Ishikawa (cell line): ENCODE measurements around the gene MCF2L.

Experiments
- CEBPB ChIP-seq: IDR thresholded peaks from 2 replicates; pipeline ENCODE4 v1.6.1; 2012
- CREB1 ChIP-seq: IDR thresholded peaks from 2 replicates; pipeline ENCODE4 v1.6.1; 2012; ENCODE audit warnings: low read depth
- EGR1 ChIP-seq: IDR thresholded peaks from 2 replicates; pipeline ENCODE4 v1.6.1; 2012
- EP300 ChIP-seq: IDR thresholded peaks from 2 replicates; pipeline ENCODE4 v1.6.1; 2012; ENCODE audit warnings: borderline replicate concordance
- FOXM1 ChIP-seq: IDR thresholded peaks from 2 replicates; pipeline ENCODE4 v1.6.1; 2012; ENCODE audit warnings: low read depth, borderline replicate concordance
- NFIC ChIP-seq: IDR thresholded peaks from 2 replicates; pipeline ENCODE4 v1.6.1; 2012
- RAD21 ChIP-seq: IDR thresholded peaks from 2 replicates; pipeline ENCODE4 v1.6.1; 2012; ENCODE audit warnings: low read depth
- TAF1 ChIP-seq: IDR thresholded peaks from 2 replicates; pipeline ENCODE4 v1.6.1; 2012; ENCODE audit warnings: low read depth, mild to moderate bottlenecking
- TCF12 ChIP-seq: IDR thresholded peaks from 2 replicates; pipeline ENCODE4 v1.6.1; 2012; ENCODE audit warnings: low read depth
- TEAD4 ChIP-seq: IDR thresholded peaks from 2 replicates; pipeline ENCODE4 v1.6.1; 2012
- YY1 ChIP-seq: IDR thresholded peaks from 2 replicates; pipeline ENCODE4 v1.6.1; 2012; ENCODE audit warnings: low read depth
- ZBTB7A ChIP-seq: IDR thresholded peaks from 2 replicates; pipeline ENCODE4 v1.6.1; 2012; ENCODE audit warnings: low read depth
- TF ChIP-seq, protein P1 (sequence below): IDR thresholded peaks from 2 replicates; pipeline ENCODE4 v1.6.1; 2012; ENCODE audit warnings: low read depth, mild to moderate bottlenecking
- TF ChIP-seq, protein P2 (sequence below): IDR thresholded peaks from 2 replicates; pipeline ENCODE4 v1.6.1; 2012
- TF ChIP-seq, protein P3 (sequence below): IDR thresholded peaks from 2 replicates; pipeline ENCODE4 v1.6.1; 2012

Gene MCF2L

DNA sequence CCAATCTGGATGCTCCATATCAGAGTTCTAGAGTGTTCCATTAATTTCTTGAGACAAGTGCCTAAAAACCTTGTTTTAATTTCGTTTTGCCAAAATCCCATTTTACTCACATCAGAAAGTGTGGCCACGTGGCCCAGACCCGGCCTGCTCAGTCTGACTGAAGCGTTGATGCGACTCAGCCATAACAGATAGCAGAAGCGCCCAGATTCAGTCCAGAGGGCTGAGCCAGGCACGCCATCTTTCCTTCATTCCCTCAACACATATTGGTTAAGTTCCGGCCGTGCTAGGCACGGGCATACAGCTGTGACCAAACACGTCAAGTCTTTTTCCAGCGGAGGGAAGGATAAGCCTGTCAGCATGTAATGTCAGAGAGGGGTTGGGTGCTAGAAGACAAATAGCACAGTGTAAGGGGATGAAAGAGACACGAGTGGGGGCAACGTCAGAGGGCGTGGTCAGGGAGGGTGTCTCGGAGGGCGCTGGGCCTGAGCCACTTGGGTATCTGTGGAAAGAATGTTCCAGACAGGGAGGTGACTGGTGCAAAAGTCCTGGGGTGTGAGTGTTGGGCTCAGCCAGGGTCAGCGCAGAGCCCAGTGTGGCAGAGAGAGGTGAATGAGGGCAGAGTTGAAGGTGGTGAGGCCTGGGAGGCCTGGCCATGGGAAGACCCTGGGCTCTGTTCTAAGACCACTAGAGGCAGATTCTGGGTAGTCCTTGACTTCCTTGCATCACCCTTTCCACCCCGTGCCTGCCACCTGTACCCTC lies 156.7 kb downstream of the MCF2L start:
- no peak for TF ChIP-seq FOXM1
- TF ChIP-seq TCF12, result no peak
- TF ChIP-seq CEBPB, result no peak
- TF ChIP-seq YY1, result no peak
- TF ChIP-seq CREB1, result no peak
- TF ChIP-seq EGR1, result no peak
- no peak for TF ChIP-seq ZBTB7A
- no peak for TF ChIP-seq NFIC

DNA sequence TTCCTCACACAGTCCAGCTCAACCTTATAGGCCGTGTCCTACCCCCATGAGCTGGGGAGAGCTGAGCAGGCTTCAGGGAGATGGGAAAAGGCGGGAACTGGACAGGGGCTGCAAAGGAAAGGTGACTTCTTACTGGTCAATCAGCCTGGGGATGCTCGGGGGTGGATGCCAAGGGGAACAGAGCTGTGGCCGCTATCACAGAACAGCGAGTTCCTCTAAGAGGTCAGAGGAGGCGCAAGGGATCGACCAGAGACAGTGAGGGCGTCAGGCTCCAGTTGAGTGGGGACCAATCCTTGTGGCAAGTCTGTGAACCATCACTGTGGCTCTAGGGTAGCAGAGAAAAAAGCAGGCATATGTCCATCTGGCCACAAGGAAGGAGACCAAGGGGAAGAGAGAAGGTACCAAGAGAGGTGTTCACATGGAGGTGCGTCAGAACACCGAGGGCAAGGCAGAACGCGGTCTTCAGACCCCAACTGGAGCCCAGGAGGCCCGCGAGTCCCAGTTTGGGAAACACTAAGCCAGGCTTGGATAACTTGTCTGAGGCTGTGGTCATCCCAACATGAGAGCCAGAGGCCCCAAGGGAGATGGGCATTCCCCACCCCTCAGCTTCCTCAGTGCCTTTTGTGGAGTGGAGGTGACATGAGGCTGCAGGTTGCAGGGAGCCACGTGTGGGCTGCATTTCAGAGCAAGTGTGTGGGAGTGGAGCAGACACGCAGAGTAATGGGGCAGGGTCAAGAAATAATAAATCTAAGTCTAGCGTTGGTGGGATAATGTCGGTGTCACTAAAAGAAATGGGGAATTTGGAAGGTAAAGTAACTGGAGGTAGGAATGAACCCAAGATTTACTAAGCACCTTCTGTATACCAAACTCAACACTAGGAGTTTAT lies 157.5 kb downstream of the MCF2L start:
- TF ChIP-seq, protein P1, sequence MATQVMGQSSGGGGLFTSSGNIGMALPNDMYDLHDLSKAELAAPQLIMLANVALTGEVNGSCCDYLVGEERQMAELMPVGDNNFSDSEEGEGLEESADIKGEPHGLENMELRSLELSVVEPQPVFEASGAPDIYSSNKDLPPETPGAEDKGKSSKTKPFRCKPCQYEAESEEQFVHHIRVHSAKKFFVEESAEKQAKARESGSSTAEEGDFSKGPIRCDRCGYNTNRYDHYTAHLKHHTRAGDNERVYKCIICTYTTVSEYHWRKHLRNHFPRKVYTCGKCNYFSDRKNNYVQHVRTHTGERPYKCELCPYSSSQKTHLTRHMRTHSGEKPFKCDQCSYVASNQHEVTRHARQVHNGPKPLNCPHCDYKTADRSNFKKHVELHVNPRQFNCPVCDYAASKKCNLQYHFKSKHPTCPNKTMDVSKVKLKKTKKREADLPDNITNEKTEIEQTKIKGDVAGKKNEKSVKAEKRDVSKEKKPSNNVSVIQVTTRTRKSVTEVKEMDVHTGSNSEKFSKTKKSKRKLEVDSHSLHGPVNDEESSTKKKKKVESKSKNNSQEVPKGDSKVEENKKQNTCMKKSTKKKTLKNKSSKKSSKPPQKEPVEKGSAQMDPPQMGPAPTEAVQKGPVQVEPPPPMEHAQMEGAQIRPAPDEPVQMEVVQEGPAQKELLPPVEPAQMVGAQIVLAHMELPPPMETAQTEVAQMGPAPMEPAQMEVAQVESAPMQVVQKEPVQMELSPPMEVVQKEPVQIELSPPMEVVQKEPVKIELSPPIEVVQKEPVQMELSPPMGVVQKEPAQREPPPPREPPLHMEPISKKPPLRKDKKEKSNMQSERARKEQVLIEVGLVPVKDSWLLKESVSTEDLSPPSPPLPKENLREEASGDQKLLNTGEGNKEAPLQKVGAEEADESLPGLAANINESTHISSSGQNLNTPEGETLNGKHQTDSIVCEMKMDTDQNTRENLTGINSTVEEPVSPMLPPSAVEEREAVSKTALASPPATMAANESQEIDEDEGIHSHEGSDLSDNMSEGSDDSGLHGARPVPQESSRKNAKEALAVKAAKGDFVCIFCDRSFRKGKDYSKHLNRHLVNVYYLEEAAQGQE, result no peak
- TF ChIP-seq EP300 (no peak), CREB1 (no peak), TEAD4 (no peak), ZBTB7A (no peak), YY1 (no peak), EGR1 (no peak), TAF1 (no peak), CEBPB (no peak), FOXM1 (no peak), NFIC (no peak), RAD21 (no peak), TCF12 (no peak)
- TF ChIP-seq, protein P2, sequence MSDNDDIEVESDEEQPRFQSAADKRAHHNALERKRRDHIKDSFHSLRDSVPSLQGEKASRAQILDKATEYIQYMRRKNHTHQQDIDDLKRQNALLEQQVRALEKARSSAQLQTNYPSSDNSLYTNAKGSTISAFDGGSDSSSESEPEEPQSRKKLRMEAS, result no peak
- TF ChIP-seq, protein P3, sequence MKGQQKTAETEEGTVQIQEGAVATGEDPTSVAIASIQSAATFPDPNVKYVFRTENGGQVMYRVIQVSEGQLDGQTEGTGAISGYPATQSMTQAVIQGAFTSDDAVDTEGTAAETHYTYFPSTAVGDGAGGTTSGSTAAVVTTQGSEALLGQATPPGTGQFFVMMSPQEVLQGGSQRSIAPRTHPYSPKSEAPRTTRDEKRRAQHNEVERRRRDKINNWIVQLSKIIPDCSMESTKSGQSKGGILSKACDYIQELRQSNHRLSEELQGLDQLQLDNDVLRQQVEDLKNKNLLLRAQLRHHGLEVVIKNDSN, result no peak

DNA sequence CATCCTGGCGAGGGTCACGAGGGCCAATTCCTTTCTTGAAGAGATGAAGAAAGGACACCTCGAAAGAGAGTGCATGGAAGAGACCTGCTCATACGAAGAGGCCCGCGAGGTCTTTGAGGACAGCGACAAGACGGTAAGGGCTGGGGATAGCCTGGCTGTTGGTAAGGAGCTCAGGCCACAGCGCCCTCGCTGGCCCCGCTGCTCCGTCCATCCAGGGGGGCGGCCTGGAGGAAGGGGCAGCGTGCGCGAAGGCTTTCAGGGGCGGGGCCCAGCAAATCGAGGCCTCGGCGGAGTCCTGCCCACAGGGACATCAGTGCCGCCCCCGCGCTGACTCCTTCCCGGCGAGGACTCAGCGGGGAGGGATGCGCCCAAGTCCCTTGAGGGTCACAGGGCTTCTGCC lies 160.5 kb downstream of the MCF2L start:
- TF ChIP-seq EGR1, result no peak
- TF ChIP-seq, protein P3, result no peak
- TF ChIP-seq YY1, result no peak
- TF ChIP-seq RAD21, result no peak
- no peak for TF ChIP-seq TCF12
- no peak for TF ChIP-seq CREB1
- TF ChIP-seq TAF1, result no peak

DNA sequence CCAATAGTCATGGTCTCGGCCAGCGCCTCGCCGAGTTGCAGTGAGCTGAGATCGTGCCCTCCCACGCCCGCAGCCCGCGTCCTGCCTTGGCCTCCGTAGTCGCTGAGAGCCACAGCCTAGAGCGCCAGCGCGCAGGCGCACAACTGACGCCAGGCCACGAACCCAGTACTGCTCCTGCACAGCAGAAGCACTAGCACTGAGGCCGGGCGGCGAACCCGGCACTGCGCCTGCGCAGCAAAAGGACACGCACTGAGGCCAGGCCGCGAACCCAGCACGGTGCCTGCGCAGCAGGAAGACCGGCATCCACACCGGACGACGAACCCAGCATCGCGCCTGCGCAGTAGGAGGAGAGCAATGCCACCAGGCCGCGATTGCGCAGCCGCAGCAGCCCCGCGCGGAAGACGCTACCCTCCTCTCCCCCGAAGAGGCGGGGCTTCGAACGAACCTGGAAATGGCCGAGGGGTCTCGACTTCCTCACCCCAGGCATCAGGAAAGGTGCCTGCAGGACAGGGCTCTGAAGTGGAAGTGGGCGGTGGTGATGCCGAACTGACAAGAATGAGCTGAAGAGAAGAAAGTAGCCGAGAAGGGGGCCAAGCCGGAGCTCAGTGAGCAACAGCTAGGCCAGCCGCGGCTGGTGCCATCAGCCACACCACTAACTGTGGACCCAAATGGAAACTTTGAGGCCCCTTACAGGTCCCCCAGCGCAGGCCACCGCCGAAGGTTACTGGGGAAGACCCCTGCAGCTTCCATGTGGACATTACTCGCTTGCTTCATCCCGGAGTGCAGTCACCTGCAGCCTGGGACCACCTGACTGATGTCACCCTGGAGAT lies 161.1 kb downstream of the MCF2L start:
- TF ChIP-seq TCF12 (no peak), YY1 (no peak), ZBTB7A (no peak), TAF1 (no peak), RAD21 (no peak), TEAD4 (no peak), CREB1 (no peak), CEBPB (no peak), FOXM1 (no peak), EGR1 (no peak), NFIC (no peak)
- TF ChIP-seq, protein P1, result no peak
- TF ChIP-seq, protein P3, result no peak
- TF ChIP-seq, protein P2, result no peak
